HepG2 (cell line): ENCODE measurements around the gene TREML4. TPM values are rescaled to one million over a fixed set of nuclear protein-coding genes. Genes with fewer than 3 reads are reported as not detected.

Source experiments
- ATAC-seq: fragments of 200-7000 bp; cut with Tn5 transposase; 3 replicates; pipeline ENCODE4 v1.9.1; 2020; ENCODE audit warnings: mild to moderate bottlenecking, moderate library complexity
- BruUV-seq: library from RNA; stranded (reverse); fragments of 400-500 nt; replicated peaks from 2 replicates; lab custom pipeline; 2021; lab: Mats Ljungman, UMichigan
- CTCF ChIA-PET: fragments of 300-600 bp; formaldehyde crosslinking; extraction: SDS; loops from one replicate; lab custom pipeline; 2021; ENCODE audit warnings: low total read pairs, inconsistent platforms, low intra/inter-chr PET ratio; lab: Yijun Ruan, JAX
- POLR2A ChIA-PET: fragments of 350-600 bp; sonication (Branson Sonifier 250); formaldehyde crosslinking; loops from one replicate; lab custom pipeline; 2020; ENCODE audit warnings: antibody characterized with exemption, inconsistent platforms; lab: Yijun Ruan, JAX
- DNase-seq: peaks from one replicate; pipeline ENCODE4 v3.0.0-alpha.2; 2015; ENCODE audit warnings: low spot score
- FAIRE-seq: peaks from 3 replicates; lab custom pipeline; 2011; peaks lifted over from hg19 to GRCh38; lab: Jason Lieb, UNC
- H2AFZ ChIP-seq: one replicate; pipeline ENCODE4 v1.6.1; 2011; ENCODE audit warnings: low read length, inconsistent platforms
- H3K27ac ChIP-seq: fragments of 300-600 bp; 3 replicates; pipeline ENCODE4 v1.8.0; 2011; ENCODE audit warnings: mixed run types, mild to moderate bottlenecking, mixed read lengths, low read length, inconsistent platforms; ENCODE audit not compliant: insufficient read depth; ENCODE audit errors: extremely low read length
- H3K27me3 ChIP-seq, 2 experiments: fragments of 200-600 bp in 1 of 2; 2 replicates in 1 of 2; 3 replicates in 1 of 2; pipeline versions ENCODE4 v1.6.0 to v1.8.0; 2011; ENCODE audit warnings: low read length in 2 of 2, mild to moderate bottlenecking in 2 of 2, moderate library complexity in 2 of 2, inconsistent platforms in 1 of 2; ENCODE audit not compliant: insufficient read depth in 2 of 2, control insufficient read depth in 1 of 2
- H3K36me3 ChIP-seq, 2 experiments: fragments of 200-600 bp in 1 of 2; replicated peaks in 1 of 2; 2 replicates in 1 of 2; 3 replicates in 1 of 2; pipeline versions ENCODE4 v1.5.1 to v1.8.0; 2011; ENCODE audit warnings: low read length in 2 of 2, inconsistent platforms in 1 of 2; ENCODE audit not compliant: insufficient read depth in 2 of 2, control insufficient read depth in 1 of 2
- H3K4me1 ChIP-seq: 2 replicates; pipeline ENCODE4 v1.5.1; 2012; ENCODE audit warnings: low read length, inconsistent platforms; ENCODE audit not compliant: insufficient read depth
- H3K4me2 ChIP-seq: 2 replicates; pipeline ENCODE4 v1.6.0; 2011; ENCODE audit warnings: low read depth, low read length, inconsistent platforms
- H3K4me3 ChIP-seq, 3 experiments: fragments of 200-600 bp in 1 of 3; sonication (generic), shearing (Covaris generic) in 1 of 3; replicated peaks in 1 of 3; 2 replicates each; pipeline ENCODE4 v1.5.1; 2011 to 2016; ENCODE audit warnings: low read length in 3 of 3, inconsistent platforms in 2 of 3, low read depth in 2 of 3, mild to moderate bottlenecking in 2 of 3, control low read depth in 1 of 3, mixed read lengths in 1 of 3; ENCODE audit not compliant: insufficient read depth in 1 of 3
- H3K79me2 ChIP-seq: one replicate; pipeline ENCODE4 v1.6.1; 2011; ENCODE audit warnings: low read length, inconsistent platforms; ENCODE audit not compliant: insufficient read depth
- H3K9ac ChIP-seq: 2 replicates; pipeline ENCODE4 v1.6.0; 2011; ENCODE audit warnings: mild to moderate bottlenecking, low read depth, low read length, inconsistent platforms; ENCODE audit not compliant: insufficient read depth
- H3K9me3 ChIP-seq: 2 replicates; pipeline ENCODE4 v1.5.1; 2012; ENCODE audit warnings: mild to moderate bottlenecking, low read length
- H4K20me1 ChIP-seq: 2 replicates; pipeline ENCODE4 v1.6.0; 2011; ENCODE audit warnings: inconsistent platforms, mild to moderate bottlenecking, low read length, moderate library complexity; ENCODE audit not compliant: insufficient read depth
- ASH2L ChIP-seq: fragments of 300-600, 200-600 bp; sonication (generic); IDR thresholded peaks from 2 replicates; pipeline ENCODE4 v1.7.0; 2017; ENCODE audit warnings: low read depth, mild to moderate bottlenecking, moderate library complexity, mixed read lengths, low read length; ENCODE audit not compliant: insufficient read length
- ELF3 ChIP-seq: IDR thresholded peaks from 2 replicates; pipeline ENCODE4 v1.6.1; 2016; ENCODE audit warnings: missing genetic modification reagents, missing compliant biosample characterization
- GABPB1 ChIP-seq: IDR thresholded peaks from 2 replicates; pipeline ENCODE4 v1.6.1; 2016; ENCODE audit warnings: mild to moderate bottlenecking, missing genetic modification reagents, moderate library complexity, missing compliant biosample characterization
- POGZ ChIP-seq: sonication (generic); formaldehyde crosslinking; IDR thresholded peaks from 2 replicates; pipeline ENCODE4 v1.4.0; 2020; ENCODE audit warnings: mild to moderate bottlenecking, missing genetic modification reagents
- RAD51 ChIP-seq: fragments of 450-650 bp; IDR thresholded peaks from 2 replicates; pipeline ENCODE4 v1.6.1; 2016; ENCODE audit warnings: borderline replicate concordance
- RELA ChIP-seq: sonication (generic); formaldehyde crosslinking; IDR thresholded peaks from 2 replicates; pipeline ENCODE4 v1.4.0; 2020; ENCODE audit warnings: missing genetic modification reagents
- SUZ12 ChIP-seq: fragments of 150-350 bp; IDR thresholded peaks from 2 replicates; pipeline ENCODE4 v1.6.1; 2014; ENCODE audit warnings: low read depth, low read length
- TMF1 ChIP-seq: sonication (generic); formaldehyde crosslinking; IDR thresholded peaks from 2 replicates; pipeline ENCODE4 v1.8.1; 2022; ENCODE audit warnings: low read depth, missing genetic modification reagents
- ZBTB26 ChIP-seq: IDR thresholded peaks from 2 replicates; pipeline ENCODE4 v1.6.1; 2016; ENCODE audit warnings: missing compliant biosample characterization, missing genetic modification reagents, borderline replicate concordance
- ZNF609 ChIP-seq: sonication (generic); formaldehyde crosslinking; IDR thresholded peaks from 2 replicates; pipeline ENCODE4 v1.4.0; 2020; ENCODE audit warnings: mild to moderate bottlenecking, missing genetic modification reagents, borderline replicate concordance
- WGBS: methylation state at CpG from one replicate; pipeline ENCODE4 v1.1.6; 2017; ENCODE audit warnings: low lambda C conversion rate; 5-methylcytosine and 5-hydroxymethylcytosine counted together
- in situ Hi-C: cut with HindIII; loops from 2 replicates; pipeline ENCODE4 v1.10.0; 2017; ENCODE audit warnings: low pct_unique_long_range_greater_than_20kb; ENCODE audit not compliant: extremely low pct_ligation_motif_present
- intact Hi-C: fragments of 100-400 bp; cut with micrococcal nuclease; formaldehyde crosslinking; loops from one replicate; pipeline ENCODE4 v1.10.0; 2022; ENCODE audit not compliant: unreplicated experiment
- polyA plus RNA-seq, 8 experiments: library from polyadenylated mRNA; depleted of rRNA in 3 of 8; stranded (reverse) in 7 of 8; unstranded in 1 of 8; fragments of >200 nt; fragmentation: Illumina TruSeq in 4 of 8; extraction: Trizol in 4 of 8; gene quantifications; 2 replicates each; pipeline versions ENCODE4 v1.2.1 to v1.2.3, GENCODE V29; 2011 to 2016; ENCODE audit warnings: low read depth in 4 of 8, missing spikeins in 1 of 8, mixed read lengths in 1 of 8; ENCODE audit not compliant: insufficient read depth in 1 of 8
- total RNA-seq, 5 experiments: library from RNA; depleted of rRNA; stranded (reverse); fragments of >200 nt; fragmentation: Illumina TruSeq; extraction: Trizol; gene quantifications; 2 replicates each; pipeline ENCODE4 v1.2.3, GENCODE V29; 2016; ENCODE audit warnings: low read depth in 1 of 5
- TF ChIP-seq, protein P1 (sequence below), 2 experiments: sonication (generic) in 1 of 2; formaldehyde crosslinking in 1 of 2; IDR thresholded peaks; 2 replicates each; pipeline versions ENCODE4 v1.6.1 to v1.9.0; 2014 to 2022; ENCODE audit warnings: antibody characterized with exemption in 1 of 2, borderline replicate concordance in 1 of 2, inconsistent platforms in 1 of 2, low read depth in 1 of 2, missing genetic modification reagents in 1 of 2

TREML4 gene
- total and polyA plus RNA-seq, 2 of the 13 experiments (the other 11 are each of a cell fraction or from before 2014, with no cell fraction given) = not detected

DNA sequence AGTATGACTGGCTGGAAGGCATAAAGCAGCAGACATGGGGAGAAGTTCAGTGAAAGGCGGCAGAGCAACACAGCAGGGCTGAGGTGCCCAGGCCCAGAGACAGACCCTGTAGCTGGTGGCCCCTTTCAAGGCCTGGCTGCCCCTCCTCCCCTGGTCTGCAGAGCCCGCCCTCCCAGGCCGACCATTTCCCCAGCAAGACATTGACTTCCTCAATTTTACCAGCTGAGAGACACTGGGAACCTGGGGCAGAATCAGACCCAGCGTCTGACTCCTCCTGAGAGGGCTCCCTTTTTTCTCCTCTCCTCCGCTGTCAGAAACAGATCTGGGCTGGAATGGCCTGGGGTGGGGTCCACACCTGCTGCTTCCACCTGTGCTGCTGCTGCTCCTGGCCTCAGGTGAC is at the start of gene TREML4 (continued):
- TF ChIP-seq, protein P1, sequence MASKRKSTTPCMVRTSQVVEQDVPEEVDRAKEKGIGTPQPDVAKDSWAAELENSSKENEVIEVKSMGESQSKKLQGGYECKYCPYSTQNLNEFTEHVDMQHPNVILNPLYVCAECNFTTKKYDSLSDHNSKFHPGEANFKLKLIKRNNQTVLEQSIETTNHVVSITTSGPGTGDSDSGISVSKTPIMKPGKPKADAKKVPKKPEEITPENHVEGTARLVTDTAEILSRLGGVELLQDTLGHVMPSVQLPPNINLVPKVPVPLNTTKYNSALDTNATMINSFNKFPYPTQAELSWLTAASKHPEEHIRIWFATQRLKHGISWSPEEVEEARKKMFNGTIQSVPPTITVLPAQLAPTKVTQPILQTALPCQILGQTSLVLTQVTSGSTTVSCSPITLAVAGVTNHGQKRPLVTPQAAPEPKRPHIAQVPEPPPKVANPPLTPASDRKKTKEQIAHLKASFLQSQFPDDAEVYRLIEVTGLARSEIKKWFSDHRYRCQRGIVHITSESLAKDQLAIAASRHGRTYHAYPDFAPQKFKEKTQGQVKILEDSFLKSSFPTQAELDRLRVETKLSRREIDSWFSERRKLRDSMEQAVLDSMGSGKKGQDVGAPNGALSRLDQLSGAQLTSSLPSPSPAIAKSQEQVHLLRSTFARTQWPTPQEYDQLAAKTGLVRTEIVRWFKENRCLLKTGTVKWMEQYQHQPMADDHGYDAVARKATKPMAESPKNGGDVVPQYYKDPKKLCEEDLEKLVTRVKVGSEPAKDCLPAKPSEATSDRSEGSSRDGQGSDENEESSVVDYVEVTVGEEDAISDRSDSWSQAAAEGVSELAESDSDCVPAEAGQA (IDR thresholded peaks at IDR 0.05; ENCODE audit: low read depth) = no peak
- TF ChIP-seq, protein P1 (CRISPR knock-in tag; IDR thresholded peaks at IDR 0.05; ENCODE audit: borderline replicate concordance) = no peak

GRCh38 chr6:41179163-41179562 is 49.0 kb upstream of the TREML4 start:
- in situ Hi-C loops = no loop called here
- ChIA-PET POLR2A (no interaction called here), CTCF (no interaction called here)
- BruUV-seq = no TSS peak
- WGBS = 29% methylated on average over 4 of the region's 4 CpGs
- H3K27ac ChIP-seq = no peak overlapping the region
- H3K79me2 ChIP-seq = no peaks in the 10 kb centered on the region
- no peak overlapping the region for H3K4me3 ChIP-seq
- intact Hi-C loops = no loop called here
- H3K9me3 ChIP-seq = no peaks in the 10 kb centered on the region
- peaks cover 0 to 4% of the 10 kb centered on the region in 2 experiments; a peak in 1 of 5 replicates for H3K27me3 ChIP-seq
- no peaks in the 10 kb centered on the region for H4K20me1 ChIP-seq
- no peaks in the 10 kb centered on the region for H3K36me3 ChIP-seq
- DNase-seq = no peak
- no peak for FAIRE-seq
- H3K4me2 ChIP-seq = no peak overlapping the region
- no peak overlapping the region for H3K9ac ChIP-seq
- H3K4me1 ChIP-seq = peaks cover 11% of the 10 kb centered on the region
- no peak overlapping the region for H2AFZ ChIP-seq
- ATAC-seq = no peak
- TF ChIP-seq RELA (CRISPR knock-in tag) (no peak), ASH2L (no peak), ZBTB26 (no peak), ELF3 (CRISPR knock-in tag) (no peak), SUZ12 (no peak), ZNF609 (no peak), POGZ (CRISPR knock-in tag) (no peak), RAD51 (no peak), TMF1 (CRISPR knock-in tag) (no peak), GABPB1 (CRISPR knock-in tag) (no peak)
